Muscle layer of duodenum (tissue), 2 donors: Measurements from ENCODE around the gene PLXNA3.
A peak's percentile ranks its signal among the peaks of the same experiment; 100 is the strongest.

Experiments used
- H3K27ac ChIP-seq: one replicate; pipeline ENCODE4 v1.7.0; 2013; ENCODE audit warnings: mild to moderate bottlenecking, low read length
- H3K27me3 ChIP-seq: one replicate; pipeline ENCODE4 v1.7.0; 2013; ENCODE audit warnings: low read depth, mild to moderate bottlenecking, control low read depth, low read length
- H3K36me3 ChIP-seq, 2 donors: one replicate each; pipeline ENCODE4 v1.7.0; 2013; ENCODE audit warnings: low read length in 2 of 2, control low read depth in 1 of 2, mild to moderate bottlenecking in 1 of 2; ENCODE audit not compliant: insufficient read depth in 2 of 2, control insufficient read depth in 1 of 2
- H3K4me1 ChIP-seq, 2 donors: one replicate each; pipeline ENCODE4 v1.7.0; 2013; ENCODE audit warnings: low read length in 2 of 2, mild to moderate bottlenecking in 2 of 2, control low read depth in 1 of 2, moderate library complexity in 1 of 2; ENCODE audit not compliant: insufficient read depth in 2 of 2, control insufficient read depth in 1 of 2
- H3K4me3 ChIP-seq, 2 donors: one replicate each; pipeline ENCODE4 v1.7.0; 2013; ENCODE audit warnings: low read length in 2 of 2, low read depth in 1 of 2, mild to moderate bottlenecking in 1 of 2
- H3K9me3 ChIP-seq, 2 donors: one replicate each; pipeline ENCODE4 v1.7.0; 2013; ENCODE audit warnings: low read length in 2 of 2, control low read depth in 1 of 2, mild to moderate bottlenecking in 1 of 2; ENCODE audit not compliant: control insufficient read depth in 1 of 2
- donor health status: healthy.

Gene PLXNA3

DNA sequence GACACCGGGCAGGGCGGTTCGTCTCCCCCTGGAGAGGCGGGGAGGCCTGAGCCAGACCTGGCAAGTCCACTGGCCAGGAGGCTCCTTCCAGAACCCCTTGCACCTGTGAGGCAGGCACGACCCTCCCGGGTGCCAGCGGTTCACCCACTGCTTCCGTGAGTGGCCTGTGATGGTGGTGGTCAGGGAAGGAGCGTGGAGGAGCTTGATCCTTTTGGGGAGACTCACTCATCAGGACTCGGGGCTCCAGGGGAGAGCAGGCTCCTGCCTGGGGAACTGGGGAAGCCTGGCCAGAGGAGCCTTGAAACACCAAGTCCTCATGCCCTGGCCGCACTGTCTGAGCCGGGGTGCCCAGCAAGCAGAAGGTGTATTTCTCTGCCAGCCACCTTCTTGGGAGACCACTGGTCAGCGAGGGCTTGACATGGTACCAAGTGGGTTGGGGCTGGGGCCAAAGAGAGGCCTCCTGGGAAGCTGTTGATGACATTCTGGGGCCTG, 13.3 kb upstream of the PLXNA3 start:
- no peak overlapping the region for H3K27ac ChIP-seq
- no peaks in the 10 kb centered on the region for H3K9me3 ChIP-seq
- H3K4me1 ChIP-seq = peaks cover 0 to 20% of the 10 kb centered on the region in 2 donors
- no peaks in the 10 kb centered on the region for H3K27me3 ChIP-seq
- H3K36me3 ChIP-seq = peaks cover 0 to 43% of the 10 kb centered on the region in 2 donors
- peak overlapping the region; percentile 57 to 63 for H3K4me3 ChIP-seq

DNA sequence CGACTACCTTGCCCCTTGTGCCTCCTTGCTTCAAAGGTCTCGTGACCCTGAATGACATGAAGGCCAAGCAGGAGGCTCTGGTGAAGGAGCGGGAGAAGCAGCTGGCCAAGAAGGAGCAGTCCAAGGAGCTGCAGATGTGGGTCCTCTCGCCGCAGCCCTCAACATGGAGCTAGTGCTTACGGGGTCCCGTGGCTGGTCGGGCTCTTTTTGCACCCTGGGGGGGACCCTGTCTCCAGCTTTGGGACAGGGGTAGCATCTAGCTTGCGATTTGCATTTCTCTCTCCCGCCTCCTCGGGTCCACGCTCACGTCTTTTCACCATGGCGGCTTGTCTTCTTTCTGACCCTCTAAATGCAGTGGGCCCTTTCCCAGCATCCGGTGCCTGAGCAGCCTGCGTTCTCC, 12.3 kb upstream of the PLXNA3 start:
- no peak overlapping the region for H3K27ac ChIP-seq
- no peaks in the 10 kb centered on the region for H3K27me3 ChIP-seq
- H3K36me3 ChIP-seq = peaks cover 0 to 44% of the 10 kb centered on the region in 2 donors
- no peak overlapping the region for H3K4me3 ChIP-seq
- H3K4me1 ChIP-seq = peaks cover 0 to 20% of the 10 kb centered on the region in 2 donors
- no peaks in the 10 kb centered on the region for H3K9me3 ChIP-seq

DNA sequence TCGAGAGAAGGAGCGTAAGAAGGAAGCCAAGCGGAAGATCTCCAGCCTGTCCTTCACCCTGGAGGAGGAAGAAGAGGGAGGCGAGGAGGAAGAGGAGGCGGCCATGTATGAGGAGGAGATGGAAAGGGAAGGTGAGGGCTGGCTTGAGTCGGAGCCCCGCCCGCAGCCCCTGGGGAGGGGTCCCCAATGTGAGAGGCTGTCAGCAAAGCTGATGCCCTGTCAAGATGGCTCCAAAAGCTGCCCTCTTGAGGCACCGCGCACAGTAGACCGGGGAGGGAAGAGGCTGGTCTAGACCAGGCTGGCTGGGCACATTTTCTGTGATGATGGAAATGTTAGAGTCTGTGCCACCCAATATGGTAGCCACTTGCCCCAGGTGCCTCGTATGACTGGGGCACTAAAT, 11.7 kb upstream of the PLXNA3 start:
- no peaks in the 10 kb centered on the region for H3K27me3 ChIP-seq
- no peak overlapping the region for H3K4me3 ChIP-seq
- H3K27ac ChIP-seq = no peak overlapping the region
- peaks cover 0 to 20% of the 10 kb centered on the region in 2 donors for H3K4me1 ChIP-seq
- peaks cover 0 to 44% of the 10 kb centered on the region in 2 donors for H3K36me3 ChIP-seq
- no peaks in the 10 kb centered on the region for H3K9me3 ChIP-seq

DNA sequence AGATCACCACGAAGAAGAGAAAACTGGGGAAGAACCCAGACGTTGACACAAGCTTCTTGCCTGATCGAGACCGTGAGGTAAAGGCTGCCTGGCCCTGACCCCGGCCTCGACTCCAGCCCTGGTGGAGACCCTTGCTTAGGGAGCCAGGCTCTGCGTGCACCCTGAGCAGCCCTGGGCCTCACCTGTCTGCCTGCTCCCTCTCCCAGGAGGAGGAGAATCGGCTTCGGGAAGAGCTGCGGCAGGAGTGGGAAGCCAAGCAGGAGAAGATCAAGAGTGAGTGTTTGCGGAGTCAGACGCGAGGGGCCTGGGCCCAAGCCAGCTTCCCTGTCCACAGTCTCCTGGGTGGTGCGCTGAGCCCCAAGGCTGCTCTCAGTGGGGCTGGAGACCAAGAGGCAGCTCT, 9.6 kb upstream of the PLXNA3 start:
- Histone ChIP-seq H3K27ac (no peak overlapping the region), H3K4me3 (no peak overlapping the region), H3K4me1 (peaks cover 0 to 18% of the 10 kb centered on the region in 2 donors), H3K27me3 (no peaks in the 10 kb centered on the region), H3K36me3 (peaks cover 0 to 30% of the 10 kb centered on the region in 2 donors), H3K9me3 (no peaks in the 10 kb centered on the region)

DNA sequence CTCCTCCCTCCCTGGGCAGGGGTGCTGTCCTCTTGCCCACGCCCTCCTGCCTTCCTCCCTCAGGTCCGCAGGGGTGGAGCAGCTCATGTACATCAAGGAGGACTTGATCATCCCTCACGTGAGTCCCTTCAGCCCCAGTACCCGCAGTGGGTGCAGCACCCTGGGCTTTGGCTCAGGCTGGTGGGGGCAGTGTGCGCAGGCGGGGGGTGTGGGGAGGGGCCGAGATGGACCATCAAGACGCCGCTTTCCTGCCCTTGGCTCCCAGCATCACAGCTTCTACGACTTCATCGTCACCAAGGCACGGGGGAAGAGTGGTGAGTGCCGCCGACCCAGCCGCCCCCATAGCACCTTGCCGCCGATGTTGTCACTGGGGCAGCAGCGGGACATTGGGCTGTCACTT, 8.5 kb upstream of the PLXNA3 start:
- Histone ChIP-seq H3K4me1 (peaks cover 0 to 15% of the 10 kb centered on the region in 2 donors), H3K27me3 (no peaks in the 10 kb centered on the region), H3K36me3 (peaks cover 0 to 30% of the 10 kb centered on the region in 2 donors), H3K4me3 (no peak overlapping the region), H3K9me3 (no peaks in the 10 kb centered on the region), H3K27ac (no peak overlapping the region)

DNA sequence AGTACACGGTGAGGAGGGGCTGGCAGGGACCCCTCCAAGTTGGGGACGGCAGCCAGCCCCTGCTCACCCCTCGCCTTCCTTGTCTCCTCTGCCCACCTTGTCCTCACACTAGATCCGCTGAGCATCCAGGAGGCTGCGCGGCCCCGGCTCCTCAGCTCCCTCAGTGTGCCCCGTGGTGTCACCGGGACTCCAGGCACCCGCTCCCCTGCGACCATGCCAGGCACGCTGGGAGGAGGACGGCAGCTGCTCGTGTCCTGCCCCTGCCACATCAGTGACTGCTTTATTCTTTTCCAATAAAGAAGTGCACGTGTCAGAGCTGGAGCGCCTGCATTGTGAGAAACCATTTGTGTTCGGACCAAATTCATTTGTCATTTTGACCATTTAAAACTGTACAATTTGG, 7.8 kb upstream of the PLXNA3 start:
- Histone ChIP-seq H3K4me3 (no peak overlapping the region), H3K4me1 (peaks cover 0 to 9% of the 10 kb centered on the region in 2 donors), H3K27me3 (no peaks in the 10 kb centered on the region), H3K27ac (no peak overlapping the region), H3K36me3 (peaks cover 0 to 30% of the 10 kb centered on the region in 2 donors), H3K9me3 (no peaks in the 10 kb centered on the region)

DNA sequence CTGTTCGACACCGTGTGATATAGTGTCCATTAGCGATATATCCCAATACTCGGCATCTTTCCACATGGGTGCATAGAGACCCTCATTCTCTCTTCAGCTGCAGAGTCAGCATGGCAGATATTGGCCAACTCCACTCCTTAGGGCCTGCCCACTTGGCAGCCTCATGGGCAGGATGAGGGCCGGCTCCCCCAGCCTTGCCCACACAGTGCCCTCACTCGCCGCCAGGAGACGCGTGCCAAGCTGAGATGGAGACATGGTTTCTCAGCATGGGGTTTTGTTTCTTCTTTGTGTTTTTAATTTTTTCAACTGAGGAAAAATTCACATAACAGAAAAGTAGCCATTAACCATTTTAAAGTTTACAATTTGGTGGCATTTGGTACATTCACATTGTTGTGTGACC, 5.3 kb upstream of the PLXNA3 start:
- Histone ChIP-seq H3K27me3 (no peaks in the 10 kb centered on the region), H3K4me3 (no peak overlapping the region), H3K36me3 (peaks cover 0 to 26% of the 10 kb centered on the region in 2 donors), H3K27ac (no peak overlapping the region), H3K9me3 (no peaks in the 10 kb centered on the region), H3K4me1 (no peaks in the 10 kb centered on the region)

DNA sequence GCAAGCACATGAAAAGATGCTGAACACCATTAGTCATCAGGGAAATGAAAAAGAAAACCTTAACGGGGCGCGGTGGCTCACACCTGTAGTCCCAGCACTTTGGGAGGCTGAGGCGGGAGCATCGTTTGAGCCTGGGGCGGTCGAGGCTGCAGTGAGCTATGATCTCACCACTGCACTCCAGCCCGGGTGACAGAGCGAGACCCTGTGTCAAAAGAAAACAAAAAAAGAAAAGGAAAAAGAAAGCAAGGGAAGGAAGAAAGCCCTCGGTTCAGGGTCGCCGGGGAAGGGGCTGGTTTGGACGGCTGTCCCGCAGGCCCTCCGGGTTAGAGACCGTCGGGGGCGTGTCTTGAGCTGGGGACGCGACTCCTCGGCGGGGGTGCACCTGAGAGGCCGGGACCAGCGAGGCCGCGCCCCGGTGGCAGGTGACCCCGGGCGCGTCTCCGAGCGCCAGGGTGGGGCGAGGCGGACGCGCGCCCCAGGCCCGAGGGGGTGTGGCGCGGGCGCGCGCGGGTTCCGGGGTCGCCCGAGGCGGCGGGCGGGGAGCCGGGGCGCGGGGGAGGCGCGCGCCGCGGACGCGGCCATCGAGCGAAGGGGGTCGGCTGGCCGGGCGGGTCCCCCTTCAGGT, 478 bp upstream of the PLXNA3 start:
- Histone ChIP-seq H3K4me3 (peak overlapping the region; percentile 21 to 57), H3K4me1 (peaks cover 0 to 9% of the 10 kb centered on the region in 2 donors), H3K27me3 (no peaks in the 10 kb centered on the region), H3K9me3 (no peaks in the 10 kb centered on the region), H3K27ac (no peak overlapping the region), H3K36me3 (peaks cover 0 to 4% of the 10 kb centered on the region in 2 donors)

DNA sequence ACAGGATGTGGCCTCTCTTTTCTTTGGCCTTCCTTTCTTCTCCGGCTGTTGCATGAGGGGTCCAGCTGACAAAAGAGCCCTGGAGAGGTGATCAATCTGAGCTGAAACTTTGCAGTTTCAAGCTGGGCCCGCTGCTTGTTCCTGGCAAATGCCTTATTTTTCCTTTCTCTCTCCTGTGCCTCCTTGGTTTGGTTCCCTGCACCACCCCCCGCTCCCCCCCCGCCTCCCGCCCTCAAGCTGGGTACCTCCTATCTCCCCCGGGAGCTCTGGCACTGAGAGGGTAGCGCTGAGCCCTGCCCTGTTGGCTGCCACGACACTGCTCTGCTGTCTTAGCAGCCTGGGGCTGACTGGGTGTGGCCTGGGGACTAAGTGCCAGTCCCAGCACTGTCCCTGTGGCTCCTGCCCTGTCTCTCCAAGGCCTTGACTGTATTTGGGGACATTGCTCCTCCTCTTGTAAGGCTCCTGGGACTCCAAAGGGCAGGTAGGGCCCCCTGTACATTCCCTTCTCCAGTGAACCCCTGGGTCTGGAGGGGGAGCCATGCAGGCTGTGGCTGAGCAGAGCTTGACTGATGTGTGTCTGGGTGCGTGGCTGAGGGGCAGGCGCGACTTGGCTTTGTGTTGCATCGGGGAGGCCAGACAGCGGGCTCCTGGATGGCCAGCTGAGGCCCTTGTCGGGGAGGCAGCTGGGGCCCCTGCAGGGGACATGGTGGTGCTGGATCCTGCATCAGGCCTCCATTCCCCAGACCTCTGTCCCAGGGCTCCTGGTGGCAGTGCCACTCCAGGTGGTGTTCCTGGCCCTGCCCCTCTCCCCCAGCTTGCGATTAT, 1.1 kb downstream of the PLXNA3 start:
- H3K27me3 ChIP-seq = no peaks in the 10 kb centered on the region
- peak overlapping the region; percentile 50 to 66 for H3K4me3 ChIP-seq
- H3K27ac ChIP-seq = no peak overlapping the region

DNA sequence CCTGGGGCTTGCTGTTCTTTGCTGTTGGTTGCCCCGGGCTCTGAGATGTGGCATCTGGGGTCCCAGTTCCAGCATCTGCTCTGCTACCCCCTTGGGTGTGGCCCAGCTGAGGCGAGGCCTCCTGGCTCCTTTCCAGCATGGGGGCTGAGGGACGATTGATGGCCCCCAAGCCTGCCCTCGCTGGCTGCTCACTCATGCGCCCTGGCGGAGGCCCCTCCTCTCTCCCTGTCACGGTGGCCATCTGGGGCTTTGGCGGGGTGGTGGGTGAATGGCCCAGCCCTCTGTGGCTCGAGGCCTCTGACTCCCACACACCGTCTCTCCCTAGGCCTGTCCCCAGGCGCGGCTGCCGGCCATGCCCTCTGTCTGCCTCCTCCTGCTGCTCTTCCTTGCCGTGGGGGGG, 1.8 kb downstream of the PLXNA3 start:
- Histone ChIP-seq H3K36me3 (peaks cover 3 to 4% of the 10 kb centered on the region in 2 donors), H3K9me3 (no peaks in the 10 kb centered on the region), H3K27me3 (no peaks in the 10 kb centered on the region), H3K4me1 (peaks cover 0 to 11% of the 10 kb centered on the region in 2 donors), H3K4me3 (peak overlapping the region in 1 of 2 donors; percentile 66), H3K27ac (no peak overlapping the region)

More for the DNA sequence above, 1.1 kb downstream of the PLXNA3 start:
- Histone ChIP-seq H3K4me1 (peaks cover 0 to 11% of the 10 kb centered on the region in 2 donors), H3K9me3 (no peaks in the 10 kb centered on the region), H3K36me3 (peaks cover 3 to 4% of the 10 kb centered on the region in 2 donors)

DNA sequence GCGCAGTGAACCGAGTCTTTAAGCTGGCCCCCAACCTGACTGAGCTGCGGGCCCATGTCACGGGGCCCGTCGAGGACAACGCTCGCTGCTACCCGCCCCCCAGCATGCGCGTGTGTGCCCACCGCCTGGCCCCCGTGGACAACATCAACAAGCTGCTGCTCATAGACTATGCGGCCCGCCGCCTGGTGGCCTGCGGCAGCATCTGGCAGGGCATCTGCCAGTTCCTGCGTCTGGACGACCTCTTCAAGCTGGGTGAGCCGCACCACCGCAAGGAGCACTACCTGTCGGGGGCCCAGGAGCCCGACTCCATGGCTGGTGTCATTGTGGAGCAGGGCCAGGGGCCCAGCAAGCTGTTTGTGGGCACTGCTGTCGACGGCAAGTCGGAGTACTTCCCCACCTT, 2.2 kb downstream of the PLXNA3 start:
- Histone ChIP-seq H3K4me1 (peaks cover 0 to 11% of the 10 kb centered on the region in 2 donors), H3K9me3 (no peaks in the 10 kb centered on the region), H3K4me3 (no peak overlapping the region), H3K36me3 (peaks cover 3 to 8% of the 10 kb centered on the region in 2 donors), H3K27me3 (no peaks in the 10 kb centered on the region), H3K27ac (no peak overlapping the region)
